CD4-positive, CD25-positive, alpha-beta regulatory T cell (primary cell): Measurements from ENCODE around the gene NUP62. TPM values are rescaled to one million over a fixed set of nuclear protein-coding genes. Genes with fewer than 3 reads are reported as not detected.
"Not testable (repeated sequence)": the region's sequence is repeated elsewhere in the genome, so short reads cannot be mapped to it uniquely, and the experiment has no call there.

Source experiments
- ATAC-seq, 2 donors: fragments of 150-1000 bp; cut with Tn5 transposase; one replicate each; pipeline ENCODE4 v1.10.0; 2021; ENCODE audit warnings: low read depth in 2 of 2, moderate number of reproducible peaks in 2 of 2, moderate library complexity in 1 of 2
- DNase-seq, 3 donors: peaks; one replicate each; pipeline versions ENCODE4 v3.0.0 to v3.0.0-alpha.2; 2012 to 2022; ENCODE audit warnings: mixed read lengths in 1 of 3
- H3K27ac ChIP-seq: one replicate; pipeline ENCODE4 v1.7.0; 2013; ENCODE audit warnings: mild to moderate bottlenecking, low read length; ENCODE audit not compliant: insufficient read depth, poor library complexity, severe bottlenecking
- H3K27me3 ChIP-seq: one replicate; pipeline ENCODE4 v1.7.0; 2013; ENCODE audit warnings: low read length; ENCODE audit not compliant: control insufficient read depth, insufficient read depth
- H3K36me3 ChIP-seq: one replicate; pipeline ENCODE4 v1.7.0; 2013; ENCODE audit warnings: mild to moderate bottlenecking, low read length, moderate library complexity; ENCODE audit not compliant: control insufficient read depth, insufficient read depth
- H3K4me1 ChIP-seq: 2 replicates; pipeline ENCODE4 v1.7.0; 2013; ENCODE audit warnings: mild to moderate bottlenecking, low read length; ENCODE audit not compliant: insufficient read depth, control insufficient read depth, poor library complexity, severe bottlenecking
- H3K4me3 ChIP-seq: one replicate; pipeline ENCODE4 v1.7.0; 2013; ENCODE audit warnings: low read depth, mild to moderate bottlenecking, low read length, moderate library complexity
- H3K9me3 ChIP-seq, 2 experiments: 1 replicate in 1 of 2; 2 replicates in 1 of 2; pipeline ENCODE4 v1.7.0; 2013; ENCODE audit warnings: low read length in 2 of 2, mild to moderate bottlenecking in 1 of 2, moderate library complexity in 1 of 2; ENCODE audit not compliant: control insufficient read depth in 2 of 2
- H3K27ac Mint-ChIP-seq, 3 donors: one replicate each; pipeline ENCODE4 v1.8.0; 2020 to 2022; ENCODE audit warnings: mild to moderate bottlenecking in 3 of 3, mixed read lengths in 3 of 3, moderate library complexity in 2 of 3
- H3K27me3 Mint-ChIP-seq: one replicate; pipeline ENCODE4 v1.8.0; 2022; ENCODE audit warnings: mild to moderate bottlenecking, mixed read lengths
- H3K36me3 Mint-ChIP-seq: one replicate; pipeline ENCODE4 v1.8.0; 2020; ENCODE audit warnings: mixed read lengths
- H3K4me1 Mint-ChIP-seq, 4 donors: one replicate each; pipeline ENCODE4 v1.8.0; 2020 to 2022; ENCODE audit warnings: mixed read lengths in 4 of 4, mild to moderate bottlenecking in 1 of 4
- H3K4me3 Mint-ChIP-seq, 4 donors: one replicate each; pipeline ENCODE4 v1.8.0; 2020 to 2022; ENCODE audit warnings: mild to moderate bottlenecking in 4 of 4, mixed read lengths in 4 of 4, moderate library complexity in 3 of 4
- H3K9me3 Mint-ChIP-seq, 7 donors: one replicate each; pipeline ENCODE4 v1.8.0; 2020 to 2022; ENCODE audit warnings: mixed read lengths in 7 of 7, mild to moderate bottlenecking in 3 of 7, moderate library complexity in 2 of 7
- polyA plus RNA-seq, 4 donors: library from polyadenylated mRNA; unstranded; fragments of 300-500 nt; fragmentation: Illumina TruSeq; gene quantifications; one replicate each; pipeline ENCODE4 v1.2.3, GENCODE V29; 2021
- total RNA-seq: library from RNA; stranded (reverse); gene quantifications from one replicate; pipeline ENCODE4 v1.2.3, GENCODE V29; 2022

Gene NUP62
- total and polyA plus RNA-seq, 5 donors from 2014 or later, result 40.2 to 47.2 (median 42.1) TPM

GRCh38 chr19:49930483-49931011 lies 1.2 kb upstream of the NUP62 start:
- H3K4me1 Mint-ChIP-seq, result peaks cover 11 to 72% (median 48%) of the 10 kb centered on the region in 4 donors
- Histone ChIP-seq H3K36me3 (peaks cover 14% of the 10 kb centered on the region), H3K27ac (peak overlapping the region; percentile 95), H3K4me3 (no peak overlapping the region), H3K9me3 (no peaks in the 10 kb centered on the region), H3K27me3 (no peaks in the 10 kb centered on the region), H3K4me1 (peaks cover 54% of the 10 kb centered on the region)
- peaks cover 16% of the 10 kb centered on the region for H3K27me3 Mint-ChIP-seq
- ATAC-seq (no peak), DNase-seq (peak in 2 of 3 donors; percentile 18 to 19)
- H3K27ac Mint-ChIP-seq, result peak overlapping the region; percentile 98 to 99 (median 98)
- no peaks in the 10 kb centered on the region for H3K9me3 Mint-ChIP-seq
- H3K36me3 Mint-ChIP-seq, result peaks cover 5% of the 10 kb centered on the region
- peak overlapping the region; percentile 67 to 99 (median 97) for H3K4me3 Mint-ChIP-seq

GRCh38 chr19:49929611-49930482 lies 543 bp upstream of the NUP62 start:
- DNase-seq (peak; percentile 87 to 97 (median 95)), ATAC-seq (peak; percentile 89)
- Mint-ChIP-seq H3K27me3 (peaks cover 16% of the 10 kb centered on the region), H3K9me3 (peaks cover 0 to 3% (median 0%) of the 10 kb centered on the region in 7 donors), H3K4me1 (peaks cover 11 to 76% (median 51%) of the 10 kb centered on the region in 4 donors), H3K4me3 (peak overlapping the region; percentile 97 to 99 (median 97)), H3K27ac (peak overlapping the region; percentile 98 to 99 (median 98)), H3K36me3 (peaks cover 9% of the 10 kb centered on the region)
- peaks cover 54% of the 10 kb centered on the region for H3K4me1 ChIP-seq
- peaks cover 19% of the 10 kb centered on the region for H3K36me3 ChIP-seq
- no peaks in the 10 kb centered on the region for H3K27me3 ChIP-seq
- no peaks in the 10 kb centered on the region for H3K9me3 ChIP-seq
- H3K4me3 ChIP-seq, result peak overlapping the region; percentile 84
- H3K27ac ChIP-seq, result peak overlapping the region; percentile 95

GRCh38 chr19:49927526-49928264 lies 1.6 kb downstream of the NUP62 start:
- Mint-ChIP-seq H3K4me1 (peaks cover 11 to 78% (median 44%) of the 10 kb centered on the region in 4 donors), H3K36me3 (peaks cover 9% of the 10 kb centered on the region), H3K9me3 (peaks cover 0 to 3% (median 0%) of the 10 kb centered on the region in 7 donors), H3K27me3 (peaks cover 16% of the 10 kb centered on the region), H3K27ac (peak overlapping the region; percentile 60 to 98 (median 89)), H3K4me3 (peak overlapping the region; percentile 97 to 99 (median 97))
- H3K4me3 ChIP-seq, result peak overlapping the region; percentile 37
- no peak for ATAC-seq
- H3K27ac ChIP-seq, result no peak overlapping the region
- no peaks in the 10 kb centered on the region for H3K27me3 ChIP-seq
- peaks cover 48% of the 10 kb centered on the region for H3K4me1 ChIP-seq
- H3K36me3 ChIP-seq, result peaks cover 34% of the 10 kb centered on the region
- H3K9me3 ChIP-seq, result no peaks in the 10 kb centered on the region
- DNase-seq, result no peak

- ATAC-seq, result no peak
Measured at GRCh38 chr19:49926515-49926914, 2.8 kb downstream of the NUP62 start.

GRCh38 chr19:49925486-49925885 lies 3.8 kb downstream of the NUP62 start:
- H3K36me3 ChIP-seq, result peaks cover 47% of the 10 kb centered on the region
- DNase-seq (no peak), ATAC-seq (no peak)
- H3K27me3 ChIP-seq, result no peaks in the 10 kb centered on the region
- no peak overlapping the region for H3K4me3 ChIP-seq
- H3K36me3 Mint-ChIP-seq, result peaks cover 11% of the 10 kb centered on the region
- no peaks in the 10 kb centered on the region for H3K9me3 ChIP-seq
- H3K27ac ChIP-seq, result no peak overlapping the region
- H3K4me1 ChIP-seq, result peaks cover 39% of the 10 kb centered on the region
- peak overlapping the region in 3 of 4 donors; percentile 26 to 63 (median 60) for H3K4me3 Mint-ChIP-seq
- peaks cover 4 to 74% (median 38%) of the 10 kb centered on the region in 4 donors for H3K4me1 Mint-ChIP-seq
- H3K27ac Mint-ChIP-seq, result no peak overlapping the region
- peaks cover 0 to 3% (median 0%) of the 10 kb centered on the region in 7 donors for H3K9me3 Mint-ChIP-seq
- peaks cover 16% of the 10 kb centered on the region for H3K27me3 Mint-ChIP-seq

More at GRCh38 chr19:49926515-49926914, 2.8 kb downstream of the NUP62 start:
- no peak for DNase-seq
- H3K9me3 ChIP-seq, result no peaks in the 10 kb centered on the region
- Mint-ChIP-seq H3K9me3 (peaks cover 0 to 3% (median 0%) of the 10 kb centered on the region in 7 donors), H3K36me3 (peaks cover 9% of the 10 kb centered on the region), H3K4me1 (peaks cover 4 to 76% (median 41%) of the 10 kb centered on the region in 4 donors), H3K27ac (peak overlapping the region in 1 of 3 donors; percentile 36), H3K27me3 (peaks cover 16% of the 10 kb centered on the region), H3K4me3 (peak overlapping the region in 2 of 4 donors; percentile 41 to 71)
- peaks cover 42% of the 10 kb centered on the region for H3K36me3 ChIP-seq
- H3K27ac ChIP-seq, result no peak overlapping the region
- peaks cover 42% of the 10 kb centered on the region for H3K4me1 ChIP-seq
- H3K27me3 ChIP-seq, result no peaks in the 10 kb centered on the region
- H3K4me3 ChIP-seq, result no peak overlapping the region

GRCh38 chr19:49924881-49925210 lies 4.5 kb downstream of the NUP62 start:
- not testable (repeated sequence) for DNase-seq, H3K27ac Mint-ChIP-seq, H3K27me3 ChIP-seq, H3K27ac ChIP-seq, H3K4me3 ChIP-seq, H3K9me3 Mint-ChIP-seq, ATAC-seq, H3K9me3 ChIP-seq
- peak overlapping the region in 2 of 4 donors; percentile 21 to 63 for H3K4me3 Mint-ChIP-seq
- peaks cover 14% of the 10 kb centered on the region for H3K36me3 Mint-ChIP-seq
- peaks cover 48% of the 10 kb centered on the region for H3K36me3 ChIP-seq
- peaks cover 4 to 70% (median 34%) of the 10 kb centered on the region in 4 donors for H3K4me1 Mint-ChIP-seq
- H3K27me3 Mint-ChIP-seq, result peaks cover 13% of the 10 kb centered on the region
- peaks cover 33% of the 10 kb centered on the region for H3K4me1 ChIP-seq
